GM06990 (cell line): Measurements from ENCODE around the gene DRICH1.
"Not testable (repeated sequence)": the region's sequence is repeated elsewhere in the genome, so short reads cannot be mapped to it uniquely, and the experiment has no call there.

Experiments
- DNase-seq: peaks from one replicate; pipeline ENCODE4 v3.0.0-alpha.2; 2011; ENCODE audit not compliant: insufficient read length; ENCODE audit errors: extremely low read depth
- H3K27me3 ChIP-seq: replicated peaks from 2 replicates; pipeline ENCODE4 v1.6.0; 2011; ENCODE audit warnings: low read length; ENCODE audit not compliant: control insufficient read depth, insufficient read depth
- H3K36me3 ChIP-seq: 2 replicates; pipeline ENCODE4 v1.5.1; 2011; ENCODE audit warnings: low read length; ENCODE audit not compliant: control insufficient read depth, insufficient read depth
- H3K4me3 ChIP-seq: replicated peaks from 2 replicates; pipeline ENCODE4 v1.5.1; 2011; ENCODE audit warnings: low read depth, mild to moderate bottlenecking, control low read depth, low read length
- CTCF ChIP-seq: IDR thresholded peaks from 2 replicates; pipeline ENCODE4 v1.5.1; 2011; ENCODE audit warnings: low read length, control low read depth, mild to moderate bottlenecking, inconsistent platforms; ENCODE audit not compliant: insufficient read depth, poor library complexity, severe bottlenecking

The DRICH1 gene

GRCh38 chr22:23651676-23652075, 19.6 kb upstream of the DRICH1 start:
- no peaks in the 10 kb centered on the region for H3K36me3 ChIP-seq
- no peak for TF ChIP-seq CTCF
- no peak for DNase-seq
- H3K27me3 ChIP-seq, result no peaks in the 10 kb centered on the region
- H3K4me3 ChIP-seq, result no peak overlapping the region

GRCh38 chr22:23649071-23649501, 17.0 kb upstream of the DRICH1 start:
- no peaks in the 10 kb centered on the region for H3K36me3 ChIP-seq
- H3K4me3 ChIP-seq, result no peak overlapping the region
- H3K27me3 ChIP-seq, result no peaks in the 10 kb centered on the region
- no peak for TF ChIP-seq CTCF
- DNase-seq, result no peak

- not testable (repeated sequence) for H3K36me3 ChIP-seq, DNase-seq, H3K4me3 ChIP-seq, H3K27me3 ChIP-seq
These were observed 14.4 kb upstream of the DRICH1 start for GRCh38 chr22:23646526-23646925.

GRCh38 chr22:23640206-23640605, 8.1 kb upstream of the DRICH1 start:
- not testable (repeated sequence) for H3K27me3 ChIP-seq, H3K36me3 ChIP-seq, H3K4me3 ChIP-seq, DNase-seq

- DNase-seq, result no peak
- no peaks in the 10 kb centered on the region for H3K36me3 ChIP-seq
- no peak overlapping the region for H3K4me3 ChIP-seq
- H3K27me3 ChIP-seq, result no peaks in the 10 kb centered on the region
- no peak for TF ChIP-seq CTCF
These were observed 7.5 kb upstream of the DRICH1 start for GRCh38 chr22:23639661-23640060.

GRCh38 chr22:23638611-23639010, 6.5 kb upstream of the DRICH1 start:
- no peak for DNase-seq
- TF ChIP-seq CTCF, result no peak
- H3K36me3 ChIP-seq, result no peaks in the 10 kb centered on the region

GRCh38 chr22:23635291-23635690, 3.2 kb upstream of the DRICH1 start:
- H3K27me3 ChIP-seq, DNase-seq, H3K36me3 ChIP-seq, H3K4me3 ChIP-seq: not testable (repeated sequence)

More at GRCh38 chr22:23638611-23639010, 6.5 kb upstream of the DRICH1 start:
- no peak overlapping the region for H3K4me3 ChIP-seq
- H3K27me3 ChIP-seq, result no peaks in the 10 kb centered on the region

GRCh38 chr22:23628056-23628743, 3.9 kb downstream of the DRICH1 start:
- not testable (repeated sequence) for H3K27me3 ChIP-seq, H3K4me3 ChIP-seq, DNase-seq, H3K36me3 ChIP-seq
